OCI-LY7 (cell line): ENCODE results near the gene C10orf90. TPM values are rescaled to one million over a fixed set of nuclear protein-coding genes. Genes with fewer than 3 reads are reported as not detected.

Experiments used
- BruUV-seq: library from RNA; stranded (reverse); fragments of 400-500 nt; replicated peaks from 2 replicates; lab custom pipeline; 2021; lab: Mats Ljungman, UMichigan
- CTCF ChIA-PET: fragments of 300-600 bp; sonication (Branson Sonifier 250); formaldehyde crosslinking; loops from one replicate; lab custom pipeline; 2022; ENCODE audit warnings: antibody characterized with exemption; ENCODE audit not compliant: unreplicated experiment; lab: Charles Lee
- POLR2A ChIA-PET: fragments of 300-600 bp; sonication (Branson Sonifier 250); formaldehyde crosslinking; loops from one replicate; lab custom pipeline; 2022; ENCODE audit warnings: antibody characterized with exemption; lab: Charles Lee
- DNase-seq: peaks from one replicate; pipeline ENCODE4 v3.0.0-alpha.2; 2015; ENCODE audit warnings: low spot score
- H2AFZ ChIP-seq: fragments of 200-600 bp; sonication (generic), shearing (Covaris generic); 2 replicates; pipeline ENCODE4 v1.6.1; 2014; ENCODE audit warnings: mild to moderate bottlenecking, antibody characterized with exemption, low read length, moderate library complexity
- H3K27ac ChIP-seq: fragments of 200-600 bp; sonication (generic); 2 replicates; pipeline ENCODE4 v1.5.1; 2014; ENCODE audit warnings: mixed run types, low read depth, mild to moderate bottlenecking, moderate library complexity, low read length, inconsistent platforms; ENCODE audit not compliant: poor library complexity, severe bottlenecking
- H3K36me3 ChIP-seq: fragments of 200-600 bp; sonication (generic); 2 replicates; pipeline ENCODE4 v1.6.1; 2014; ENCODE audit warnings: mild to moderate bottlenecking, antibody characterized with exemption, low read length, moderate library complexity, mixed read lengths; ENCODE audit not compliant: insufficient read depth
- H3K4me1 ChIP-seq: fragments of 200-600 bp; sonication (generic); 2 replicates; pipeline ENCODE4 v1.5.1; 2014; ENCODE audit warnings: mild to moderate bottlenecking, low read length; ENCODE audit not compliant: insufficient read depth, poor library complexity, severe bottlenecking
- H3K4me2 ChIP-seq: fragments of 200-600 bp; sonication (generic); 2 replicates; pipeline ENCODE4 v1.6.1; 2014; ENCODE audit warnings: mild to moderate bottlenecking, low read length
- H3K4me3 ChIP-seq: fragments of 200-600 bp; sonication (generic); 2 replicates; pipeline ENCODE4 v1.5.1; 2014; ENCODE audit warnings: mild to moderate bottlenecking, low read depth, low read length; ENCODE audit not compliant: poor library complexity, severe bottlenecking
- H3K79me2 ChIP-seq: fragments of 200-600 bp; sonication (generic); 2 replicates; pipeline ENCODE4 v1.6.1; 2016; ENCODE audit warnings: low read depth, mild to moderate bottlenecking, low read length, moderate library complexity, mixed read lengths; ENCODE audit not compliant: insufficient read depth
- H3K9me2 ChIP-seq: fragments of 200-600 bp; sonication (generic); 2 replicates; pipeline ENCODE4 v1.6.1; 2016; ENCODE audit warnings: mild to moderate bottlenecking, low read length, mixed read lengths; ENCODE audit not compliant: insufficient read depth
- H3K9me3 ChIP-seq: fragments of 200-600 bp; sonication (generic); 2 replicates; pipeline ENCODE4 v1.6.1; 2014; ENCODE audit warnings: mild to moderate bottlenecking, mixed run types, low read length, mixed read lengths
- H4K20me1 ChIP-seq: fragments of 200-600 bp; sonication (generic); 2 replicates; pipeline ENCODE4 v1.6.1; 2014; ENCODE audit warnings: mild to moderate bottlenecking, antibody characterized with exemption, low read length, moderate library complexity, mixed read lengths; ENCODE audit not compliant: insufficient read depth
- EZH2phosphoT487 ChIP-seq: fragments of 200-600 bp; sonication (generic); IDR thresholded peaks from 2 replicates; pipeline ENCODE4 v1.6.1; 2018; ENCODE audit warnings: low read depth, borderline replicate concordance, mild to moderate bottlenecking, mixed run types, antibody characterized with exemption, low read length, moderate library complexity, mixed read lengths
- intact Hi-C: fragments of 100-400 bp; cut with micrococcal nuclease; formaldehyde crosslinking; loops from one replicate; pipeline ENCODE4 v1.10.0; 2022; ENCODE audit not compliant: unreplicated experiment
- total RNA-seq, 2 experiments: library from RNA; depleted of rRNA in 1 of 2; stranded (reverse); fragments of >200 nt in 1 of 2; shearing (Covaris generic) in 1 of 2; gene quantifications; 2 replicates each; pipeline ENCODE4 v1.2.3, GENCODE V29; 2014 to 2022
- TF ChIP-seq, protein P1 (sequence below): fragments of 200-600 bp; sonication (generic); conservative IDR thresholded peaks from 2 replicates; pipeline ENCODE4 v1.5.1; 2014; ENCODE audit warnings: mild to moderate bottlenecking, antibody characterized with exemption, low read length, moderate library complexity, mixed read lengths

The C10orf90 gene
- total RNA-seq, 2 experiments from 2014 or later = not detected

DNA sequence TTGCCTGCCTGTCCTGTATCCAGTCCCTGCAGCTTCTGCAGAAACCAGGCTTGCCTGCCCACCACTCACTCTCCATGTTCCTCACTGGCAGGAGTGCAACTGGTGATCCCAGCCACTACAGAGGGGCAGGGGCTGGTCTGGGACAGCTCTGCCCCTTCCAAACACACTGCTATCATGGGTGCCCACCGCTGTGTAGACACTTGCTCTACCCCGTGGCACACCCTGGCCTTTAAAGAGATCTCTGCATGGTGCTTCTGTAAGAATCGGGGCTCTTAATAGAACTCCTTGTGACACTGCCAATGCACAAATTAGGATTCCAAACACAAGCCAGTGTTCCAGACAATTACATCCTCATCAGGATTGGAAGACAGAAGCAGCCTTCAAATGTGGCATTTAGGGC, 41.7 kb downstream of the C10orf90 start:
- Histone ChIP-seq H3K27ac (no peak overlapping the region), H3K79me2 (no peaks in the 10 kb centered on the region), H3K9me3 (no peaks in the 10 kb centered on the region), H3K9me2 (no peaks in the 10 kb centered on the region), H2AFZ (no peak overlapping the region), H3K36me3 (no peaks in the 10 kb centered on the region), H3K4me2 (no peak overlapping the region), H4K20me1 (no peaks in the 10 kb centered on the region), H3K4me1 (no peaks in the 10 kb centered on the region), H3K4me3 (no peak overlapping the region)
- ChIA-PET POLR2A (no interaction called here), CTCF (no interaction called here)
- BruUV-seq = no TSS peak
- DNase-seq = no peak
- TF ChIP-seq, protein P1, sequence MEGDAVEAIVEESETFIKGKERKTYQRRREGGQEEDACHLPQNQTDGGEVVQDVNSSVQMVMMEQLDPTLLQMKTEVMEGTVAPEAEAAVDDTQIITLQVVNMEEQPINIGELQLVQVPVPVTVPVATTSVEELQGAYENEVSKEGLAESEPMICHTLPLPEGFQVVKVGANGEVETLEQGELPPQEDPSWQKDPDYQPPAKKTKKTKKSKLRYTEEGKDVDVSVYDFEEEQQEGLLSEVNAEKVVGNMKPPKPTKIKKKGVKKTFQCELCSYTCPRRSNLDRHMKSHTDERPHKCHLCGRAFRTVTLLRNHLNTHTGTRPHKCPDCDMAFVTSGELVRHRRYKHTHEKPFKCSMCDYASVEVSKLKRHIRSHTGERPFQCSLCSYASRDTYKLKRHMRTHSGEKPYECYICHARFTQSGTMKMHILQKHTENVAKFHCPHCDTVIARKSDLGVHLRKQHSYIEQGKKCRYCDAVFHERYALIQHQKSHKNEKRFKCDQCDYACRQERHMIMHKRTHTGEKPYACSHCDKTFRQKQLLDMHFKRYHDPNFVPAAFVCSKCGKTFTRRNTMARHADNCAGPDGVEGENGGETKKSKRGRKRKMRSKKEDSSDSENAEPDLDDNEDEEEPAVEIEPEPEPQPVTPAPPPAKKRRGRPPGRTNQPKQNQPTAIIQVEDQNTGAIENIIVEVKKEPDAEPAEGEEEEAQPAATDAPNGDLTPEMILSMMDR = no peak
- TF ChIP-seq EZH2phosphoT487 = no peak
- intact Hi-C loops = no loop called here

DNA sequence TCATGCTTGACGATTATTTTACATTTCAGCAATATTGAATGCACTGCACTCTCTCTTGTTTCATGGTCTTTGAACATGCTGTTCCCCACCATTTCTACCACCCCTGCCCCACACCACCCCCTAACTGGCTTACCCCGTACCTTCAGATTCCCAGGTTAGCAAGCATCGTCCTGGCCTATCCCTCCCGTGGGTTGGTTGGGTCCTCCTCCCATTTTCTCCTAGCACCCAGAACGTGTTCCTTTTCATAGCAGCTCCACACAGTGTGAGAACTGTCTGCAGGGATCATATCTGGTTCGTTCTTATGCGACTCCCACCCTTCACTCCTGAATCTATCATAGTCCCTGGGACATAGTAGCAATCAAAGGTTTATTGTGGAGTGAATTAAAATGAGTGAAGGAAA, 48.6 kb downstream of the C10orf90 start:
- H4K20me1 ChIP-seq = no peaks in the 10 kb centered on the region
- H3K4me3 ChIP-seq = no peak overlapping the region
- H3K4me1 ChIP-seq = no peaks in the 10 kb centered on the region
- BruUV-seq = no TSS peak
- H3K9me3 ChIP-seq = no peaks in the 10 kb centered on the region
- no peaks in the 10 kb centered on the region for H3K79me2 ChIP-seq
- H3K4me2 ChIP-seq = no peak overlapping the region
- CTCF ChIA-PET = no interaction called here
- TF ChIP-seq, protein P1 = no peak
- no peak for TF ChIP-seq EZH2phosphoT487
- no peaks in the 10 kb centered on the region for H3K9me2 ChIP-seq
- no peak for DNase-seq
- H3K27ac ChIP-seq = no peak overlapping the region
- intact Hi-C loops = no loop called here
- H3K36me3 ChIP-seq = no peaks in the 10 kb centered on the region
- POLR2A ChIA-PET = no interaction called here
- H2AFZ ChIP-seq = no peak overlapping the region

DNA sequence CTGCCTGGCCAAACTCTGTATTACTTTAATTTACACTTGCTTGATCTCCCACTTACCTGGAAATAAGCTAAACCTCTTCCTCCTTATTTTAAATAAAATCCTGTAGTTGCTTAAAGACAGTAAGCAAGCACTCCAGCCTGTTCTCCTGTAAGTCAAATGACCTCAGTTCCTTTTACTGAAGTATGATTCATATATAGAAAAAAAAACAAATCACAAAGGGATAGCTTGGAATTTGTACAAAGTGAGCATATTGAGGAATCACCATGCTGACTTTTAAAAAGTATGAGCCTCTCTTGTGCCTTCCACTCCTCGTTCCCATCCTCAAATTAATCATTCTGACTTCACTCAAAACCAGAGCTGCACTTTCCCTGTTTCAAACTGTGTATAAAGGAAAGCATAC, 52.0 kb downstream of the C10orf90 start:
- CTCF ChIA-PET = no interaction called here
- Histone ChIP-seq H3K4me1 (no peaks in the 10 kb centered on the region), H3K36me3 (no peaks in the 10 kb centered on the region), H3K79me2 (no peaks in the 10 kb centered on the region), H3K4me2 (no peak overlapping the region), H3K27ac (no peak overlapping the region), H3K9me3 (no peaks in the 10 kb centered on the region), H4K20me1 (no peaks in the 10 kb centered on the region), H3K4me3 (no peak overlapping the region), H3K9me2 (no peaks in the 10 kb centered on the region), H2AFZ (no peak overlapping the region)
- intact Hi-C loops = no loop called here
- BruUV-seq = no TSS peak
- POLR2A ChIA-PET = no interaction called here
- no peak for DNase-seq
- no peak for TF ChIP-seq EZH2phosphoT487
- TF ChIP-seq, protein P1 = no peak
